GM23248 (cell line): Measurements from ENCODE around the gene HSD17B11. TPM values are rescaled to one million over a fixed set of nuclear protein-coding genes. Genes with fewer than 3 reads are reported as not detected.
"Not testable (repeated sequence)": the region's sequence is repeated elsewhere in the genome, so short reads cannot be mapped to it uniquely, and the experiment has no call there.

Experiments
- DNase-seq: peaks from one replicate; pipeline ENCODE4 v3.0.0-alpha.2; 2015
- H2AFZ ChIP-seq: fragments of 200-600 bp; sonication (generic); 2 replicates; pipeline ENCODE4 v1.6.1; 2016; ENCODE audit warnings: antibody characterized with exemption
- H3F3A ChIP-seq: fragments of 200-600 bp; sonication (generic); 2 replicates; pipeline ENCODE4 v1.6.1; 2016; ENCODE audit warnings: mild to moderate bottlenecking, antibody characterized with exemption, mixed run types; ENCODE audit not compliant: insufficient read depth
- H3K27ac ChIP-seq: fragments of 200-600 bp; sonication (generic); 2 replicates; pipeline ENCODE4 v1.5.1; 2016; ENCODE audit warnings: mild to moderate bottlenecking
- H3K27me3 ChIP-seq: fragments of 200-600 bp; sonication (generic); replicated peaks from 2 replicates; pipeline ENCODE4 v1.6.1; 2016; ENCODE audit warnings: mild to moderate bottlenecking; ENCODE audit not compliant: insufficient read depth
- H3K36me3 ChIP-seq: fragments of 200-600 bp; sonication (generic); 2 replicates; pipeline ENCODE4 v1.6.1; 2016; ENCODE audit warnings: low read depth, mild to moderate bottlenecking
- H3K4me1 ChIP-seq: fragments of 200-600 bp; sonication (generic); 2 replicates; pipeline ENCODE4 v1.6.1; 2016; ENCODE audit warnings: mild to moderate bottlenecking; ENCODE audit not compliant: insufficient read depth
- H3K4me2 ChIP-seq: fragments of 200-600 bp; sonication (generic); one replicate; pipeline ENCODE4 v1.6.1; 2016; ENCODE audit warnings: mild to moderate bottlenecking; ENCODE audit not compliant: unreplicated experiment
- H3K4me3 ChIP-seq: fragments of 200-600 bp; sonication (generic); 2 replicates; pipeline ENCODE4 v1.5.1; 2016; ENCODE audit warnings: mild to moderate bottlenecking
- H3K79me2 ChIP-seq: fragments of 200-600 bp; sonication (generic); 2 replicates; pipeline ENCODE4 v1.6.1; 2016; ENCODE audit warnings: mild to moderate bottlenecking; ENCODE audit not compliant: insufficient read depth
- H3K9ac ChIP-seq: fragments of 200-600 bp; sonication (generic); 2 replicates; pipeline ENCODE4 v1.6.1; 2016; ENCODE audit warnings: mild to moderate bottlenecking
- H3K9me2 ChIP-seq: fragments of 200-600 bp; sonication (generic); 2 replicates; pipeline ENCODE4 v1.6.1; 2016; ENCODE audit warnings: mixed run types, mild to moderate bottlenecking, moderate library complexity; ENCODE audit not compliant: insufficient read depth
- H3K9me3 ChIP-seq: fragments of 200-600 bp; sonication (generic); one replicate; pipeline ENCODE4 v1.6.1; 2017; ENCODE audit warnings: low read depth
- H4K20me1 ChIP-seq: fragments of 200-600 bp; sonication (generic); 2 replicates; pipeline ENCODE4 v1.6.0; 2016; ENCODE audit not compliant: insufficient read depth
- EZH2 ChIP-seq: fragments of 200-600 bp; sonication (generic); IDR thresholded peaks from 2 replicates; pipeline ENCODE4 v1.6.1; 2018; ENCODE audit warnings: antibody characterized with exemption, mild to moderate bottlenecking; ENCODE audit not compliant: insufficient read depth, poor library complexity, severe bottlenecking
- EZH2phosphoT487 ChIP-seq: fragments of 200-600 bp; sonication (generic); IDR thresholded peaks from 2 replicates; pipeline ENCODE4 v1.6.1; 2018; ENCODE audit warnings: antibody characterized with exemption, moderate library complexity, mild to moderate bottlenecking, low read depth; ENCODE audit not compliant: insufficient read depth
- WGBS, 2 experiments: methylation state at CpG; one replicate each; pipeline ENCODE4 v1.1.6; 2015 to 2017; ENCODE audit warnings: low lambda C conversion rate in 2 of 2, low coverage in 1 of 2; ENCODE audit errors: missing lambda C conversion rate in 2 of 2; 5-methylcytosine and 5-hydroxymethylcytosine counted together
- in situ Hi-C: fragments of 300-500 bp; cut with MboI; formaldehyde crosslinking; loops from 2 replicates; pipeline ENCODE4 v1.15.0; 2020
- polyA plus RNA-seq: library from polyadenylated mRNA; unstranded; fragments of >200 nt; fragmentation: Nextera tagmentation; extraction: Ambion mirVana; gene quantifications from 2 replicates; pipeline ENCODE4 v1.2.1, GENCODE V29; 2016
- total RNA-seq: library from RNA; depleted of rRNA; stranded (reverse); fragments of >200 nt; shearing (Covaris generic); gene quantifications from 2 replicates; pipeline ENCODE4 v1.2.3, GENCODE V29; 2014

HSD17B11 gene
- total and polyA plus RNA-seq, 2 experiments from 2014 or later = 31.1 to 37.0 TPM

GRCh38 chr4:87326460-87326859, 64.5 kb downstream of the HSD17B11 start:
- Histone ChIP-seq H2AFZ (no peak overlapping the region), H3K27ac (no peak overlapping the region), H3K4me1 (no peaks in the 10 kb centered on the region), H4K20me1 (no peaks in the 10 kb centered on the region), H3K9me3 (no peaks in the 10 kb centered on the region), H3K4me3 (no peak overlapping the region), H3K9me2 (no peaks in the 10 kb centered on the region), H3K27me3 (no peaks in the 10 kb centered on the region), H3K79me2 (no peaks in the 10 kb centered on the region), H3K4me2 (no peak overlapping the region), H3K9ac (no peak overlapping the region), H3K36me3 (no peaks in the 10 kb centered on the region), H3F3A (no peaks in the 10 kb centered on the region)
- 79 to 83% methylated on average over 3 of the region's 3 CpGs for WGBS, 2 experiments
- no peak for DNase-seq
- no peak for TF ChIP-seq EZH2
- TF ChIP-seq EZH2phosphoT487 = no peak
- in situ Hi-C loops = loop anchor here (25.0 kb wide), 1 partner anchor 511 kb away; the partner anchor contains the start of gene MEPE

DNA sequence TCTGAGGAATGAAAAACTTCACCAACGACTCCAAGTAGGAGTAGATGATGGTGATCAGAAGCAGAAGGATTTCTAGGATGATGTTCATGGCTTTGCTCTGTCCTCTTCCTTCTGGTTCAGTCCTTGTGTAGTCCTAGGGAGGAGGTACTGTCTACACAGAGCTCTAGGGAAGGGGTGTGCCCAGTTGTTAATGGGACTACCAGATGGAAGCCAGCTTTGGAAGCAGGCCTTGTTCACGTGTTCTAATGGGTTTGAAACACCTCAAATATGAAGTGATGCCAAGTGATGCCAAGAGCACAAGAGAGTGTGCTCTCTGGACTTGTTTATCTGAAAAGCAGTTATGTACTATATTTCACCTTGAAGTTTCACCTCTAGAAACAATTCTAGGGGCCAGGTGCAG, 68.2 kb downstream of the HSD17B11 start, which contains the start of gene HSD17B13:
Gene HSD17B13 (minus strand): TSS at position 129 of the 400 bp plus-strand sequence. CDS start 41 bp downstream, at position 88.
- H3K4me2 ChIP-seq = no peak within 1 kb of the TSS
- H3K9ac ChIP-seq = no peak within 1 kb of the TSS
- H3K4me1 ChIP-seq = no peaks in the 10 kb centered on the region
- DNase-seq = no peak
- no peaks in the 10 kb centered on the region for H3K9me2 ChIP-seq
- H2AFZ ChIP-seq = peak within 1 kb of the TSS; percentile 12; the same call in 1 of the 2 replicates
- H3K27me3 ChIP-seq = no peaks in the 10 kb centered on the region
- H4K20me1 ChIP-seq = no peaks in the 10 kb centered on the region
- no peak for TF ChIP-seq EZH2
- no peak for TF ChIP-seq EZH2phosphoT487
- no peaks in the 10 kb centered on the region for H3F3A ChIP-seq
- no peaks in the 10 kb centered on the region for H3K36me3 ChIP-seq
- H3K4me3 ChIP-seq = no peak within 1 kb of the TSS
- H3K27ac ChIP-seq = no peak within 1 kb of the TSS
- 2 to 6% methylated on average over 2 of the region's 2 CpGs for WGBS, 2 experiments
- no peaks in the 10 kb centered on the region for H3K9me3 ChIP-seq
- in situ Hi-C loops = no loop called here
- H3K79me2 ChIP-seq = no peaks in the 10 kb centered on the region

DNA sequence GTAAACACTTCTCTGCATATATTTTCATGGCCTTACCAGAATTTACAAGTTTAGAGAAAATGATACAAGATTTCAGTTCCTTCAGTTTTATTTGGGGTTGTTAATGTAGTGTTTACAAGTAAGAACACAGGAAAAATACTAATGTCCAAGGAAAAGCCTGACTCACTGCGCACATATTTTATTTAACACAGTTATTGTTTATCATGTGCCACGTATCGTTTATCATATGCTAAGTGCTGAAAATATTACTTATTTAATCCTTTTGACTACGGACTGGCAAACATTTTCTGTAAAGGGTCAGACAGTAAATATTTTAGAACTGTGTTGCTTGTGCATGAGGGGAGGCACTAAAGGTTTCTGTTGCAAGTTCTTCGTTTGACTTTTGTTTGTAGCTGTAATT, 69.1 kb downstream of the HSD17B11 start:
- TF ChIP-seq EZH2 (no peak), EZH2phosphoT487 (no peak)
- Histone ChIP-seq H4K20me1 (no peaks in the 10 kb centered on the region), H3K4me1 (no peaks in the 10 kb centered on the region), H2AFZ (peak overlapping the region; percentile 12; the same call in 1 of the 2 replicates), H3K9ac (no peak overlapping the region), H3K9me2 (no peaks in the 10 kb centered on the region), H3K27ac (no peak overlapping the region), H3F3A (no peaks in the 10 kb centered on the region), H3K9me3 (no peaks in the 10 kb centered on the region), H3K36me3 (no peaks in the 10 kb centered on the region), H3K4me3 (no peak overlapping the region), H3K79me2 (no peaks in the 10 kb centered on the region), H3K27me3 (no peaks in the 10 kb centered on the region), H3K4me2 (no peak overlapping the region)
- in situ Hi-C loops = no loop called here
- WGBS, 2 experiments = 8 to 9% methylated on average over 5 of the region's 5 CpGs
- DNase-seq = no peak

DNA sequence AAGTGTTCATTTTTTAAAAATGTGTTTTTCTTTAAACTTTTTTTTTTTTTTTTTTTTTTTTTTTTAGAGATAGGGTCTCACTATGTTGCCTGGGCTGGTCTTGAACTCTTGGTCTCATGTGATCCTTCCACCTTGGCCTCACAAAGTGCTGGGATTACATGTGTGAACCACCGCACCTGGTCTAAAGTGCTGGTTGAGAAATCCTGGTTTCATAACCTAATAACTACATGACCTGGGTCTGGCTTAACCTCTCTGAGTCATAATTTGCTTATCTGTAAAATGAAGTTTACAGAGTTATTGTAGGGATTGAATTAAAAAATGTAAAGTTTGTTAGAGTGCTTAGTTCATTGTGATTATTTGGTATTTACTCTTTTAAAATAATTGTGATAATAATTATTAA, 73.5 kb downstream of the HSD17B11 start:
- Histone ChIP-seq H3K27ac (no peak overlapping the region), H3K9me2 (no peaks in the 10 kb centered on the region), H3K79me2 (no peaks in the 10 kb centered on the region), H3K9ac (no peak overlapping the region), H3K27me3 (no peaks in the 10 kb centered on the region), H3K36me3 (no peaks in the 10 kb centered on the region), H3K4me3 (no peak overlapping the region), H3F3A (no peaks in the 10 kb centered on the region), H3K4me1 (no peaks in the 10 kb centered on the region), H3K4me2 (no peak overlapping the region), H2AFZ (no peak overlapping the region), H3K9me3 (no peaks in the 10 kb centered on the region), H4K20me1 (no peaks in the 10 kb centered on the region)
- in situ Hi-C loops = no loop called here
- TF ChIP-seq EZH2phosphoT487 (no peak), EZH2 (no peak)
- 95 to 100% methylated on average over 1 of the region's 1 CpG for WGBS, 2 experiments
- DNase-seq = no peak

- H3K27ac ChIP-seq = no peak overlapping the region
- WGBS, 2 experiments = 91 to 98% methylated on average over 3 of the region's 3 CpGs
- no peaks in the 10 kb centered on the region for H3K79me2 ChIP-seq
- no peak overlapping the region for H3K4me3 ChIP-seq
- no peaks in the 10 kb centered on the region for H3K4me1 ChIP-seq
- H2AFZ ChIP-seq = no peak overlapping the region
- no peak overlapping the region for H3K4me2 ChIP-seq
- DNase-seq = no peak
- no peaks in the 10 kb centered on the region for H3K9me3 ChIP-seq
- H3K9ac ChIP-seq = no peak overlapping the region
- H3K9me2 ChIP-seq = no peaks in the 10 kb centered on the region
- TF ChIP-seq EZH2phosphoT487 (no peak), EZH2 (no peak)
- no peaks in the 10 kb centered on the region for H3K36me3 ChIP-seq
- no peaks in the 10 kb centered on the region for H3F3A ChIP-seq
- no peaks in the 10 kb centered on the region for H4K20me1 ChIP-seq
- H3K27me3 ChIP-seq = no peaks in the 10 kb centered on the region
- in situ Hi-C loops = no loop called here
Observed at GRCh38 chr4:87316961-87317360, 74.0 kb downstream of the HSD17B11 start.

DNA sequence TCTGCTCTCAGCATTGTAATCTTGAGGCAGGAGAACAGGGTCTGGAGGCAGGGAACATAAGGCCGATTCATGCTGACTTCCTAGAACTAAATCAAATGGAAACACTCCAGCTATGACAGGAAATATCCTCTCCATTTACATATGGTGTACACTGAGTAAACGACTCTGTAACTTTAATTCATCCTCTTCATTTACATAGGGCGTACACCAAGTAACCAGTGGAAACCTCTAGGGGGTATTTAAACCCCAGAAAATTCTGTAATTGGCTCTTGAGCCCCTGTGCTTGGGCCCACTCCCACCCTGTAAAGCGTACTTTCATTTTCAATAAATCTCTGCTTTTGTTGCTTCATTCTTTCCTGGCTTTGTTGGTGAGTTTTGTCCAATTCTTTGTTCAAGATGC, 76.0 kb downstream of the HSD17B11 start:
- H3K27ac ChIP-seq, H3K79me2 ChIP-seq, H3K4me3 ChIP-seq, H3K36me3 ChIP-seq, H3K9me3 ChIP-seq, H3K27me3 ChIP-seq, in situ Hi-C loops, H4K20me1 ChIP-seq, H3K9me2 ChIP-seq, H3K4me2 ChIP-seq, H3F3A ChIP-seq, H3K4me1 ChIP-seq, DNase-seq, H3K9ac ChIP-seq: not testable (repeated sequence)
- WGBS, 2 experiments = 25 to 28% methylated on average over 4 of the region's 4 CpGs
- H2AFZ ChIP-seq = peak overlapping the region; percentile 60; the same call in 1 of the 2 replicates
